Loucy (cell line): Measurements from ENCODE around the gene ARID4A.

Source experiments
- EZH2phosphoT487 ChIP-seq: fragments of 200-600 bp; IDR thresholded peaks from 2 replicates; pipeline ENCODE4 v1.6.1; 2018; ENCODE audit warnings: antibody characterized with exemption, mild to moderate bottlenecking, moderate library complexity, borderline replicate concordance
- TF ChIP-seq, protein P1 (sequence below): fragments of 200-600 bp; sonication (generic); conservative IDR thresholded peaks from 2 replicates; pipeline ENCODE4 v1.5.1; 2014; ENCODE audit warnings: mild to moderate bottlenecking, antibody characterized with exemption, low read length

DNA sequence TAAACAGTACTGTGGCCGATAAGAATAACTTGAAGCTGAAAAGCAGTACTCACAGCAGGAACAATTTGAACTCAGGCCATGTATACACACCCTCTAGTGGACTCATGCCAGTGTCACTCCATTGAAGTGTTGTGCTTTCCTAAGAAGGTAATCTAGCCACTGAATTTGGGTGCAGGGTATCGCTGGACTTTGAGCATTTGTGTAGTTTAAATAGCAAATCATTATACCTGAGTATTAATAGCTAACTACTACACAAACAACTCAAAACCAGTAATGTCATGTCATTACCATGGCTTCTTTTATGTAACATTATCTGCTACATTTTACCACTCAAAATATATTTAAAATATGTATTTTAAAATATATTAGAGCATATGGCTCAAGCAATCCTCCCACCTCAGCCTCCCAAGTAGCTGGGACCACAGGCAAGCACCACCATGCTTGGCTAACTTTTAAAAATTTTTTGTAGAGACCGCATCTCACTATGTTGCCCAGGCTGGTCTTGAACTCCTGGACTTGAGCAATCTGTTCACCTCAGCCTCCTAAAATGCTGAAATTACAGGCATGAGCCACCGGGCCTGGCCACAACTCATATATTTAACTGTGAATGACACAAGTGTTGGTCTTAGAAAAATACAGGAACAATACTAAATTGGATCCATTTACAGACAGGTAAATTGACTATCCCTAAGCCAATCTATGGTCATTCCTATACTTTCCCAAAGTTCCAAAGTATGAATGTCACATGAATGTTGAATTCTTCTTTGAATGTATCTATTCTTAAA is 25.6 kb upstream of the ARID4A start:
- TF ChIP-seq, protein P1, sequence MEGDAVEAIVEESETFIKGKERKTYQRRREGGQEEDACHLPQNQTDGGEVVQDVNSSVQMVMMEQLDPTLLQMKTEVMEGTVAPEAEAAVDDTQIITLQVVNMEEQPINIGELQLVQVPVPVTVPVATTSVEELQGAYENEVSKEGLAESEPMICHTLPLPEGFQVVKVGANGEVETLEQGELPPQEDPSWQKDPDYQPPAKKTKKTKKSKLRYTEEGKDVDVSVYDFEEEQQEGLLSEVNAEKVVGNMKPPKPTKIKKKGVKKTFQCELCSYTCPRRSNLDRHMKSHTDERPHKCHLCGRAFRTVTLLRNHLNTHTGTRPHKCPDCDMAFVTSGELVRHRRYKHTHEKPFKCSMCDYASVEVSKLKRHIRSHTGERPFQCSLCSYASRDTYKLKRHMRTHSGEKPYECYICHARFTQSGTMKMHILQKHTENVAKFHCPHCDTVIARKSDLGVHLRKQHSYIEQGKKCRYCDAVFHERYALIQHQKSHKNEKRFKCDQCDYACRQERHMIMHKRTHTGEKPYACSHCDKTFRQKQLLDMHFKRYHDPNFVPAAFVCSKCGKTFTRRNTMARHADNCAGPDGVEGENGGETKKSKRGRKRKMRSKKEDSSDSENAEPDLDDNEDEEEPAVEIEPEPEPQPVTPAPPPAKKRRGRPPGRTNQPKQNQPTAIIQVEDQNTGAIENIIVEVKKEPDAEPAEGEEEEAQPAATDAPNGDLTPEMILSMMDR, result peak; percentile 31; the same call in 1 of the 2 replicates
- no peak for TF ChIP-seq EZH2phosphoT487
